NB4 (cell line): ENCODE measurements around the gene RAI14.

ENCODE experiments used
- DNase-seq: peaks from one replicate; pipeline ENCODE4 v3.0.0; 2010; ENCODE audit warnings: low read depth
- H3K4me3 ChIP-seq: one replicate; pipeline ENCODE4 v1.5.1; 2011; ENCODE audit warnings: mild to moderate bottlenecking, low read depth, low read length, moderate library complexity
- MYC ChIP-seq: IDR thresholded peaks from 2 replicates; pipeline ENCODE4 v1.6.1; 2011; ENCODE audit warnings: low read depth, low read length
- POLR2A ChIP-seq: IDR thresholded peaks from 2 replicates; pipeline ENCODE4 v1.6.1; 2011; ENCODE audit warnings: mild to moderate bottlenecking; ENCODE audit not compliant: insufficient read length; ENCODE audit errors: extremely low read depth
- TF ChIP-seq, protein P1 (sequence below): IDR thresholded peaks from 2 replicates; pipeline ENCODE4 v1.6.1; 2011; ENCODE audit warnings: low read depth, low read length
- TF ChIP-seq, protein P2 (sequence below): IDR thresholded peaks from one replicate; pipeline ENCODE4 v1.5.1; 2012; ENCODE audit warnings: low read depth, low read length

RAI14 gene

DNA sequence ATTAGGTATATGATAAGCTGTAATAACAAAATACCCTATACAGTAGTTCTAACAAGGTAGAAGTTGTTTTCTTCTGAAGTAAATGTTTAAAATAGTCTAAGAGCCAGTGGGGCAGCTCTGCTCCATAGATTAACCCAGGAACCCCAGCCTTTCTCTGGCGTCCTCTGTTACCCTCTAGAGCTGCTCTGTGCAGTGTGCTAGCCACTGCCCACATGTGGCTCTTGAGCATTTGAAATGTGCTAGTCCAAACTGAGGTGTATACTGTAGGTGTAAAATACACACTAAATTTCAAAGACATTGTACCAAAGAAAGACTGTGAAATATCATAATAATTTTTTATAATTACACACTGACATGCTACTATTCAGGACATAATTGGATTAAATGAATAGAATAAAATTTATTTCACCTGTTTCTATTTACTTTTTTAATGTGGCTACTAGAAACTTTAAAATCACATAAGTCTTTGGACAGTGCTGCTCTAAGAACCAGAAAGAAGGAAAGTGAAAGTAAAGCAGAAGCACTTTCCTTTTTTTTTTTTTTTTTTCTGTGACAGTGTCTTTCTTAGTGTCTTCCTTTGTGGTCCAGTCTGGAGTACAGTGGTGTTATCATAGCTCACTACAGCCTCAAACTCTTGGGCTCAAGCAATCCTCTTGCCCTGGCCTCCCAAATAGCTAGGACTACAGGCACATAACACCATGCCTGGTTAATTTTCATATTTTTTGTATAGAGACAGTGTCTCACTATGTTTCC lies 39.3 kb downstream of the RAI14 start:
- H3K4me3 ChIP-seq, result no peak overlapping the region
- DNase-seq, result no peak
- TF ChIP-seq POLR2A, result no peak
- TF ChIP-seq MYC, result no peak
- TF ChIP-seq, protein P1, sequence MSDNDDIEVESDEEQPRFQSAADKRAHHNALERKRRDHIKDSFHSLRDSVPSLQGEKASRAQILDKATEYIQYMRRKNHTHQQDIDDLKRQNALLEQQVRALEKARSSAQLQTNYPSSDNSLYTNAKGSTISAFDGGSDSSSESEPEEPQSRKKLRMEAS, result no peak
- TF ChIP-seq, protein P2, sequence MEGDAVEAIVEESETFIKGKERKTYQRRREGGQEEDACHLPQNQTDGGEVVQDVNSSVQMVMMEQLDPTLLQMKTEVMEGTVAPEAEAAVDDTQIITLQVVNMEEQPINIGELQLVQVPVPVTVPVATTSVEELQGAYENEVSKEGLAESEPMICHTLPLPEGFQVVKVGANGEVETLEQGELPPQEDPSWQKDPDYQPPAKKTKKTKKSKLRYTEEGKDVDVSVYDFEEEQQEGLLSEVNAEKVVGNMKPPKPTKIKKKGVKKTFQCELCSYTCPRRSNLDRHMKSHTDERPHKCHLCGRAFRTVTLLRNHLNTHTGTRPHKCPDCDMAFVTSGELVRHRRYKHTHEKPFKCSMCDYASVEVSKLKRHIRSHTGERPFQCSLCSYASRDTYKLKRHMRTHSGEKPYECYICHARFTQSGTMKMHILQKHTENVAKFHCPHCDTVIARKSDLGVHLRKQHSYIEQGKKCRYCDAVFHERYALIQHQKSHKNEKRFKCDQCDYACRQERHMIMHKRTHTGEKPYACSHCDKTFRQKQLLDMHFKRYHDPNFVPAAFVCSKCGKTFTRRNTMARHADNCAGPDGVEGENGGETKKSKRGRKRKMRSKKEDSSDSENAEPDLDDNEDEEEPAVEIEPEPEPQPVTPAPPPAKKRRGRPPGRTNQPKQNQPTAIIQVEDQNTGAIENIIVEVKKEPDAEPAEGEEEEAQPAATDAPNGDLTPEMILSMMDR, result no peak

DNA sequence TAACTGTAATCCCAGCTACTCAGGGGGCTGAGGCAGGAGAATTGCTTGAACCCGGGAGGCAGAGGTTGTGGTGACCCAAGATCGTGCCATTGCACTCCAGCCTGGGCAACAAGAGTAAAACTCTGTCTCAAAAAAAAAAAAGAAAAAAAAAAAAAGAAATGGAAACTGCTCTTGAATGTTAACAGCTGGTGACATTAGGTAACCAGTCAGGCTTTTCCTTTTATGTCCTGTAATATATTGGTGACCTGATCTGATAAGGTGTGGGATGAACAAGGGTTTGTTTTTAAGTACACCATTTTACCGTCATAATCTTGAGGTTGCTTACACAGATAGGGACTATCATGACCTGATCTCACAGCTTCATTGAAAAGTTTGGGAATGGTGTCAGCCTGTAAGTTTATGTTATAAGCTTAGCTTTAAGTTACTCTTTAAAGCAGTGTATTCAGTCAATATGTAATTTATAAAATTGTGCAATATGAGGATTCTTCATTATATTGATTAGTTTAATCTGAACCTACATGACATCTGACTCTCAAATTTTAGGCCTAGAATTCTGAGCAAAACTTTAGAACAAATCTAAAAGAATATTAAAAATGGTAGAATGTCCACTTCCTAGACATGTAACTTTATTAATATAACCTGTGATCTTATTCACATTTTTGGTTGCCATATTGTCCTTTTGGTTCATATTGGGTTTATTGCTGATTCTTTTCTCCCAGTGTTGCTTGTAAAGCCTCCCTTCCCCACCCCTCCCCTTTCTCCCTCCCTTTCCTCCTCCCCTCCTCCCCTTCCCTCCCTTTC lies 41.4 kb downstream of the RAI14 start:
- no peak overlapping the region for H3K4me3 ChIP-seq
- no peak for TF ChIP-seq MYC
- TF ChIP-seq, protein P2, result no peak
- TF ChIP-seq, protein P1, result no peak
- no peak for TF ChIP-seq POLR2A

DNA sequence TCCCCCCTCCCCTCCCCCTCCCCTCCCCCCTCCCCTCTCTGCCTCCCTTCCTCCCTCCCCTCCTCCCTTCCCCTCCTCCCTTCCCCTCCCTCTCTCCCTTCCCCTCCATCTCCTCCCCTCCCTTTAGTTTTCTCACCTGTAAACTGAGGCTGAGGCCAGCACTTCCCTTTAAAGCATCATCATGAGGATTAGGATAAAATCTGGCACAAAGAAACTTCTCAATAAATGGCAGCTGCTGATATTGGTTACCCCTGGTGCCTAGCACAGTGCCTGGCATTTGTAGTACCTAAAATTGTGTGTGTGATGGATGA lies 41.9 kb downstream of the RAI14 start:
- TF ChIP-seq POLR2A, result no peak
- TF ChIP-seq, protein P1, result no peak
- TF ChIP-seq, protein P2, result no peak
- TF ChIP-seq MYC, result no peak
- H3K4me3 ChIP-seq, result no peak overlapping the region
- DNase-seq, result no peak

More for the DNA sequence above, 41.4 kb downstream of the RAI14 start:
- DNase-seq, result no peak

DNA sequence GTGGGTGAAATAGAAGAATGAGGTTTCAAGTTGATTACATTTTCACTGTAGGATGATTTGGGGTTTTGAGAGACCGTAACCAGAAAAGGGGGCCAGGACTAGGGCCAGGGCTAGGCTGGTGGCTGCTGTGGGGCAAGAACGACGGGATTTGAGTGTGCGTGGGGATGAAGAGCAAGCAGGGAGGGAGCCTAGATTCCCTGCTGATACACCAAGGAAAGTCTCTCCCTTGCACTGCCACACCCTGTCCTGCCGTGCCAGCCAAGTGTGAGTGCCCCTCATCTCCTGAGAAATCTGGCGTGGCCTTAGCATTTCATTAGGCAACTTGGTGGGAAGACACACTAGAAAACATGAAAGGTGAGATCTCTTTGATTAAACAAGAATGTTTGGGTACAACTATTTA lies 42.6 kb downstream of the RAI14 start:
- TF ChIP-seq, protein P1, result no peak
- TF ChIP-seq POLR2A, result no peak
- TF ChIP-seq MYC, result no peak
- TF ChIP-seq, protein P2, result no peak
- no peak overlapping the region for H3K4me3 ChIP-seq
- no peak for DNase-seq

DNA sequence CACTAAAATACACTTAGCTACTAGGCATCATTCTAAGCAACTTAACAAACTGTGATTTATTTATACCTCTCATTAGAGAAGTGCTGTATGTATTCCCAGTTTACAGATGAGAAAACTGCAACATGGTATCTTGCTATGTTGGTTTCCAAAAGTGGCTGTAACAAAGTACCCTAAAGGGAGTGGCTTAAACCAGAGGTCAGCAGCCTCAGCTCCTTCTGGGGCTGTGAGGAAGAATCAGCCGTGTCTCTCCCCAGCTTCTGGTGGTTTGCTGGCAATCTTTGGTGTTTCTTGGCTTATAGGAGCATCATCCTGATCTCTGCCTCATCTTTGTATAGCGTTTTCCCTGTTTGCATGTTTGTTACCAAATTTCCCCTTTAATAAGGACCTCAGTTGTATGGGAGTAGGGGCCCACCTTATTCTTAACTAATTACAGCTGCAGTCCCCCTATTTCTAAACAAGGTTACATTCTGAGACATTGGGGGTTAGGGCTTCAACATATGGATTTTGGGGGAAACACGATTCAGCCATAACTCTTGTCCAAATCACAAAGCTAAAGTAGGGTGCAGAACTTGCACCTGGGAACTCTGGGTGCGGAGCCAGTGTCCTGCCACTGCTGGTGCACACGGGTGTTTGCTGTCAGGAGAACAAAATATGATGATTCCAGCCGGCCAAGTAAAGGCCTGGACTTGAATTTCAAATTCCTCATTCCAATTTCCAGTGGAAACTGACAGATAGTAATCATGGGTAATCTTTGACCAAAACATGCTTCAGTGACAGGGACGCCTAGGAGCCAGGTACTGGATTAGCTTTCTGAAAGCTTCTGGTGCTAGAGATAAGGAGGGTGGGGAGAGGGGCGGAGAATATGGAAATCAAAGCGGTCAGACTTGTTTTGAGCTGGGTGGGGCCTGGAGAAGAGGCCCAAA lies 43.3 kb downstream of the RAI14 start:
- DNase-seq, result no peak
- H3K4me3 ChIP-seq, result no peak overlapping the region
- TF ChIP-seq, protein P2, result no peak
- TF ChIP-seq, protein P1, result no peak
- TF ChIP-seq POLR2A, result no peak
- TF ChIP-seq MYC, result no peak
